Nephron (organoid): ENCODE measurements around the gene PLD3.

ENCODE experiments used
- H3K27ac Mint-ChIP-seq, 3 experiments: 2 replicates each; pipeline ENCODE4 v1.8.0; 2020; ENCODE audit warnings: mixed read lengths in 3 of 3, mild to moderate bottlenecking in 2 of 3, moderate library complexity in 1 of 3
- H3K27me3 Mint-ChIP-seq: 2 replicates; pipeline ENCODE4 v1.8.0; 2021; ENCODE audit warnings: low read depth, mild to moderate bottlenecking, moderate library complexity, mixed read lengths
- H3K36me3 Mint-ChIP-seq: 2 replicates; pipeline ENCODE4 v1.8.0; 2020; ENCODE audit warnings: low read depth, mixed read lengths
- H3K4me1 Mint-ChIP-seq: 2 replicates; pipeline ENCODE4 v1.8.0; 2020; ENCODE audit warnings: mixed read lengths
- H3K4me3 Mint-ChIP-seq, 3 experiments: 2 replicates each; pipeline ENCODE4 v1.8.0; 2020; ENCODE audit warnings: mild to moderate bottlenecking in 3 of 3, mixed read lengths in 3 of 3, moderate library complexity in 2 of 3
- H3K9me3 Mint-ChIP-seq: 2 replicates; pipeline ENCODE4 v1.8.0; 2020; ENCODE audit warnings: mixed read lengths
- CTCF ChIP-seq, 3 experiments: fragments of 200-600 bp; sonication (generic); IDR thresholded peaks; one replicate each; pipeline ENCODE4 v1.5.0; 2021; ENCODE audit warnings: antibody characterized with exemption in 3 of 3; ENCODE audit not compliant: unreplicated experiment in 3 of 3

PLD3 gene

GRCh38 chr19:40381321-40381720 is 32.8 kb downstream of the PLD3 start:
- H3K4me3 Mint-ChIP-seq, result no peak overlapping the region
- no peak overlapping the region for H3K27ac Mint-ChIP-seq
- no peaks in the 10 kb centered on the region for H3K4me1 Mint-ChIP-seq
- no peaks in the 10 kb centered on the region for H3K27me3 Mint-ChIP-seq
- no peaks in the 10 kb centered on the region for H3K36me3 Mint-ChIP-seq
- no peak for TF ChIP-seq CTCF (IDR thresholded peaks at IDR 0.05; ENCODE audit: unreplicated experiment in 3 of 3)
- no peaks in the 10 kb centered on the region for H3K9me3 Mint-ChIP-seq

DNA sequence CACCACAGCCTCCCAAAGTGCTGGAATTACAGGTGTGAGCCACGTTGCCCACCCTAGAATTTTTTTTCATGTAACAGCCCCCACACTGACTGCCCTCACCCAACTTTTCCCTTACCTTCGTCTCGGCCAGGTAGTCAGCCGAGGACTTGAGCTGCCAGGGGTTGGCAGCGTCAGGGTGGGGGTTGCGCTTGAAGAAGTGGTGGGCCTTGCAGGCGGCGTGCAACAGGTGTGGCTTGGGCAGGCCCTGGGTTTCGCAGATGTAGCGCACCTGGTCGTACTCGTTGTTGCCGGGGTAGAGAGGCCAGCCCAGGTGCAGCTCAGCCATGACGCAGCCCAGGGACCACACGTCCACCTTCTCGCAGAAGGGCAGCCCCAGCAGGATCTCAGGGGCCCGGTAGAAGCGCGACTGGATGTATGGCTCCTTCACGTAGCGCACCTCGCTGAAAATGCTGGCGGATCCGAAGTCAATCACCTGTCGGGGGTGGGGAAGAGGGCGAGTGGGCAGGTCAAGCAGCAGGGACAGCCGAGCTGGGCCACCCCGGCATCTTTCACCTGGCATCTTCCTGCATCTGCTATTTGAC is 35.3 kb downstream of the PLD3 start:
- no peaks in the 10 kb centered on the region for H3K36me3 Mint-ChIP-seq
- peaks cover 6% of the 10 kb centered on the region for H3K4me1 Mint-ChIP-seq
- H3K27ac Mint-ChIP-seq, result no peak overlapping the region
- H3K9me3 Mint-ChIP-seq, result no peaks in the 10 kb centered on the region
- H3K27me3 Mint-ChIP-seq, result no peaks in the 10 kb centered on the region
- H3K4me3 Mint-ChIP-seq, result no peak overlapping the region
- TF ChIP-seq CTCF (IDR thresholded peaks at IDR 0.05; ENCODE audit: unreplicated experiment in 3 of 3), result no peak

DNA sequence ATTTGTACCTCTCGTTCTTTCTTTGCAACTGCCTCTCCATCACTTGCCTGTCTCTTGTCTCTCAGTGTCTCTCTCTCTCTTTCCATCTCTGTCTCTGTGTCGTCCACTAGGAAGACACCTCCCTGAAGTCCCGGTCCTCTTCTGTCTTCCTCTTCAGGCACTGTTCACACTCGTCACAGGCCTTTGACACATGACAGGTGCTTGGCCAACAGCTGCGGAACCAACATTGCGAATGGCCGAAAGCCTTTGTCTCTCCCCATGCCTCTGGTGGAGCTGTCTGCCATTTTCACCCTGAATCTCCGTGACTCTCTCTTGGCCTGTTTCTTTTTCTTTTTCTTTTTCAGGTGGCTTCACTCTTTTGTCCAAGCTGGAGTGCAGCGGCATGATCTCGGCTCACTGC is 38.7 kb downstream of the PLD3 start:
- Mint-ChIP-seq H3K36me3 (no peaks in the 10 kb centered on the region), H3K27ac (peak overlapping the region in 2 of 3 experiments; percentile 11 to 66), H3K9me3 (no peaks in the 10 kb centered on the region), H3K4me1 (peaks cover 6% of the 10 kb centered on the region), H3K27me3 (no peaks in the 10 kb centered on the region), H3K4me3 (no peak overlapping the region)
- no peak for TF ChIP-seq CTCF (IDR thresholded peaks at IDR 0.05; ENCODE audit: unreplicated experiment in 3 of 3)

DNA sequence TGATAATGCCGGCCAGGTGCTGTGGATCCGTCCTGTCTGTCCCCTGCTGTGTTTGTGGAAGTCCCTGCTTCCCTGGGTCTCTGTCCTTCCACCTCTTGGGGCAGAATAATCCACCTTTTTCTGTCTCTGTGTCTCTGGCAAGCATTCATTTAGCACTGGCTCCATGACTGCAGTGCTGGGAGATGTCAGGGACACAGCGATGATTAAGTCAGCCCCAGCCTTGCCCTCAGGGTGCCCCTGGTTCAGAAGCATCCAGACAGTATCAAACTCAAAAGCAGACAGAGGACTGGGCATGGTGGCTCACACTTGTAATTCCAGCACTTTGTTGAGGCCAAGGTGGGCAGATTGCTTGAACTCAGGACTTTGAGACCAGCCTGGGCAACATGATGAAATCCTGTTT is 40.0 kb downstream of the PLD3 start:
- TF ChIP-seq CTCF (IDR thresholded peaks at IDR 0.05; ENCODE audit: unreplicated experiment in 3 of 3), result no peak
- Mint-ChIP-seq H3K9me3 (no peaks in the 10 kb centered on the region), H3K4me1 (peaks cover 6% of the 10 kb centered on the region), H3K27me3 (no peaks in the 10 kb centered on the region), H3K4me3 (no peak overlapping the region), H3K36me3 (no peaks in the 10 kb centered on the region), H3K27ac (no peak overlapping the region)

- no peaks in the 10 kb centered on the region for H3K27me3 Mint-ChIP-seq
- H3K27ac Mint-ChIP-seq, result no peak overlapping the region
- H3K4me1 Mint-ChIP-seq, result peaks cover 6% of the 10 kb centered on the region
- H3K9me3 Mint-ChIP-seq, result no peaks in the 10 kb centered on the region
- no peak for TF ChIP-seq CTCF (IDR thresholded peaks at IDR 0.05; ENCODE audit: unreplicated experiment in 3 of 3)
- H3K36me3 Mint-ChIP-seq, result no peaks in the 10 kb centered on the region
- H3K4me3 Mint-ChIP-seq, result no peak overlapping the region
Measured at GRCh38 chr19:40389404-40390083, 41.0 kb downstream of the PLD3 start.
